ENCODE measurements around the gene RBMS3.

GRCh38 chr3:29761517-29761916 is 480.6 kb downstream of the RBMS3 start:
- TF ChIP-seq POLR2A (IDR thresholded peaks at IDR 0.05) (no peak), POLR2AphosphoS5 (IDR thresholded peaks at IDR 0.05) (no peak), CTCF (IDR thresholded peaks at IDR 0.05) (no peak), EP300 (IDR thresholded peaks at IDR 0.05) (no peak)
